Liver (tissue), 3 donors: ENCODE data around the gene HLA-DRB1.

Experiments
- FOXA1 ChIP-seq: IDR thresholded peaks from 2 replicates; pipeline ENCODE4 v1.6.1; 2016; ENCODE audit warnings: antibody characterized with exemption
- GABPA ChIP-seq, 2 donors: IDR thresholded peaks in 1 of 2; conservative IDR thresholded peaks in 1 of 2; 2 replicates each; pipeline ENCODE4 v1.6.1; 2016; ENCODE audit warnings: antibody characterized with exemption in 2 of 2, mild to moderate bottlenecking in 1 of 2, moderate library complexity in 1 of 2
- HNF4A ChIP-seq, 2 donors: conservative IDR thresholded peaks; 2 replicates each; pipeline ENCODE4 v1.6.1; 2016; ENCODE audit warnings: antibody characterized with exemption in 2 of 2, mild to moderate bottlenecking in 2 of 2
- JUND ChIP-seq, 2 donors: IDR thresholded peaks; 2 replicates each; pipeline ENCODE4 v1.6.1; 2016; ENCODE audit warnings: antibody characterized with exemption in 2 of 2
- NR2F2 ChIP-seq: IDR thresholded peaks from 2 replicates; pipeline ENCODE4 v1.6.1; 2016; ENCODE audit warnings: antibody characterized with exemption
- RAD21 ChIP-seq, 2 donors: IDR thresholded peaks; 2 replicates each; pipeline ENCODE4 v1.6.1; 2016; ENCODE audit warnings: antibody characterized with exemption in 2 of 2, mild to moderate bottlenecking in 2 of 2
- RXRA ChIP-seq, 2 donors: IDR thresholded peaks; 2 replicates each; pipeline ENCODE4 v1.6.1; 2017 to 2018; ENCODE audit warnings: antibody characterized with exemption in 2 of 2, mild to moderate bottlenecking in 1 of 2
- TAF1 ChIP-seq: conservative IDR thresholded peaks from 2 replicates; pipeline ENCODE4 v1.6.1; 2016; ENCODE audit warnings: antibody characterized with exemption, mild to moderate bottlenecking
- TF ChIP-seq, protein P1 (sequence below): IDR thresholded peaks from 2 replicates; pipeline ENCODE4 v1.6.1; 2016; ENCODE audit warnings: antibody characterized with exemption, mild to moderate bottlenecking
- TF ChIP-seq, protein P2 (sequence below): fragments of 150-350 bp; IDR thresholded peaks from 2 replicates; pipeline ENCODE4 v1.5.1; 2017; ENCODE audit warnings: improper control_type of control experiment, low read depth, low read length; ENCODE audit not compliant: missing input control
- TF ChIP-seq, protein P3 (sequence below): IDR thresholded peaks from 2 replicates; pipeline ENCODE4 v1.6.1; 2016; ENCODE audit warnings: antibody characterized with exemption
- TF ChIP-seq, protein P4 (sequence below): IDR thresholded peaks from 2 replicates; pipeline ENCODE4 v1.6.1; 2016; ENCODE audit warnings: antibody characterized with exemption
- donor health status: healthy.
- donor health status: healthy.

DNA sequence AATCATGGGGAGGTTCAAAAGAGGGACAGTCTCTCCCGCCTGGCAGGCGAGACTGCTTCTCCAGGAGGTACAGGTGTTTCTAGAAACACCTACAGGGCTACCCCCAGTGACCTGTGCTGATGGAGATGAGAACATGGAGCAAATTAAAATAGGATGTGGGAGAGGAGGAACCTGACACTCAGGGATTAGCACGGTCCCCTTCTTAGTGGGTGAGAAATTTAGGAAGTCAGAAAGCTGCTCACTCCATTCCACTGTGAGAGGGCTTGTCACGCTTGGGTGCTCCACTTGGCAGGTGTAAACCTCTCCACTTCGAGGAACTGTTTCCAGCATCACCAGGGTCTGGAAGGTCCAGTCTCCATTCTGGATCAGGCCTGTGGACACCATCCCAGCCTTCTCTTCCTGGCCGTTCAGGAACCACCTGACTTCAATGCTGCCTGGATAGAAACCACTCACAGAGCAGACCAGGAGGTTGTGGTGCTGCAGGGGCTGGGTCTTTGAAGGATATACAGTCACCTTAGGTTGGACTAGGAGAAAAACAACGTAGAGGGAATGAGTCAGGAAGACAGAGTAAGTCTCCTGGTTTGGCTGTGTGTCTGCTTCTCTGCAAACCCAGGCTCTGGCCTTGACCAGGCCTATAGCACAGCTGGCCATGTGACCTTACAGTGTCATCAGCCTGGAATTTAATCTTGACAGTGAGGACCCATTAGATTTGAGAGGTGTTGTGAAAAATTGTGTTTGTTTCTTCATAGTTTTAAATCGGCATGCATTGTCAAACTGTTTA, 8.1 kb downstream of the HLA-DRB1 start:
- TF ChIP-seq, protein P1, sequence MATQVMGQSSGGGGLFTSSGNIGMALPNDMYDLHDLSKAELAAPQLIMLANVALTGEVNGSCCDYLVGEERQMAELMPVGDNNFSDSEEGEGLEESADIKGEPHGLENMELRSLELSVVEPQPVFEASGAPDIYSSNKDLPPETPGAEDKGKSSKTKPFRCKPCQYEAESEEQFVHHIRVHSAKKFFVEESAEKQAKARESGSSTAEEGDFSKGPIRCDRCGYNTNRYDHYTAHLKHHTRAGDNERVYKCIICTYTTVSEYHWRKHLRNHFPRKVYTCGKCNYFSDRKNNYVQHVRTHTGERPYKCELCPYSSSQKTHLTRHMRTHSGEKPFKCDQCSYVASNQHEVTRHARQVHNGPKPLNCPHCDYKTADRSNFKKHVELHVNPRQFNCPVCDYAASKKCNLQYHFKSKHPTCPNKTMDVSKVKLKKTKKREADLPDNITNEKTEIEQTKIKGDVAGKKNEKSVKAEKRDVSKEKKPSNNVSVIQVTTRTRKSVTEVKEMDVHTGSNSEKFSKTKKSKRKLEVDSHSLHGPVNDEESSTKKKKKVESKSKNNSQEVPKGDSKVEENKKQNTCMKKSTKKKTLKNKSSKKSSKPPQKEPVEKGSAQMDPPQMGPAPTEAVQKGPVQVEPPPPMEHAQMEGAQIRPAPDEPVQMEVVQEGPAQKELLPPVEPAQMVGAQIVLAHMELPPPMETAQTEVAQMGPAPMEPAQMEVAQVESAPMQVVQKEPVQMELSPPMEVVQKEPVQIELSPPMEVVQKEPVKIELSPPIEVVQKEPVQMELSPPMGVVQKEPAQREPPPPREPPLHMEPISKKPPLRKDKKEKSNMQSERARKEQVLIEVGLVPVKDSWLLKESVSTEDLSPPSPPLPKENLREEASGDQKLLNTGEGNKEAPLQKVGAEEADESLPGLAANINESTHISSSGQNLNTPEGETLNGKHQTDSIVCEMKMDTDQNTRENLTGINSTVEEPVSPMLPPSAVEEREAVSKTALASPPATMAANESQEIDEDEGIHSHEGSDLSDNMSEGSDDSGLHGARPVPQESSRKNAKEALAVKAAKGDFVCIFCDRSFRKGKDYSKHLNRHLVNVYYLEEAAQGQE = no peak
- TF ChIP-seq, protein P2, sequence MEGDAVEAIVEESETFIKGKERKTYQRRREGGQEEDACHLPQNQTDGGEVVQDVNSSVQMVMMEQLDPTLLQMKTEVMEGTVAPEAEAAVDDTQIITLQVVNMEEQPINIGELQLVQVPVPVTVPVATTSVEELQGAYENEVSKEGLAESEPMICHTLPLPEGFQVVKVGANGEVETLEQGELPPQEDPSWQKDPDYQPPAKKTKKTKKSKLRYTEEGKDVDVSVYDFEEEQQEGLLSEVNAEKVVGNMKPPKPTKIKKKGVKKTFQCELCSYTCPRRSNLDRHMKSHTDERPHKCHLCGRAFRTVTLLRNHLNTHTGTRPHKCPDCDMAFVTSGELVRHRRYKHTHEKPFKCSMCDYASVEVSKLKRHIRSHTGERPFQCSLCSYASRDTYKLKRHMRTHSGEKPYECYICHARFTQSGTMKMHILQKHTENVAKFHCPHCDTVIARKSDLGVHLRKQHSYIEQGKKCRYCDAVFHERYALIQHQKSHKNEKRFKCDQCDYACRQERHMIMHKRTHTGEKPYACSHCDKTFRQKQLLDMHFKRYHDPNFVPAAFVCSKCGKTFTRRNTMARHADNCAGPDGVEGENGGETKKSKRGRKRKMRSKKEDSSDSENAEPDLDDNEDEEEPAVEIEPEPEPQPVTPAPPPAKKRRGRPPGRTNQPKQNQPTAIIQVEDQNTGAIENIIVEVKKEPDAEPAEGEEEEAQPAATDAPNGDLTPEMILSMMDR = no peak
- TF ChIP-seq TAF1 (no peak), RAD21 (IDR thresholded peaks at IDR 0.05) (no peak), NR2F2 (no peak), RXRA (IDR thresholded peaks at IDR 0.05) (no peak), FOXA1 (no peak), HNF4A (conservative IDR thresholded peaks at IDR 0.05) (no peak), JUND (IDR thresholded peaks at IDR 0.05) (no peak), GABPA (IDR thresholded peaks at IDR 0.05 in 1 of 2, conservative IDR thresholded peaks at IDR 0.05 in 1 of 2) (no peak)
- TF ChIP-seq, protein P3, sequence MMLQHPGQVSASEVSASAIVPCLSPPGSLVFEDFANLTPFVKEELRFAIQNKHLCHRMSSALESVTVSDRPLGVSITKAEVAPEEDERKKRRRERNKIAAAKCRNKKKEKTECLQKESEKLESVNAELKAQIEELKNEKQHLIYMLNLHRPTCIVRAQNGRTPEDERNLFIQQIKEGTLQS = no peak
- TF ChIP-seq, protein P4, sequence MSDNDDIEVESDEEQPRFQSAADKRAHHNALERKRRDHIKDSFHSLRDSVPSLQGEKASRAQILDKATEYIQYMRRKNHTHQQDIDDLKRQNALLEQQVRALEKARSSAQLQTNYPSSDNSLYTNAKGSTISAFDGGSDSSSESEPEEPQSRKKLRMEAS = no peak
